ENCODE data around the gene PTGDR2.

DNA sequence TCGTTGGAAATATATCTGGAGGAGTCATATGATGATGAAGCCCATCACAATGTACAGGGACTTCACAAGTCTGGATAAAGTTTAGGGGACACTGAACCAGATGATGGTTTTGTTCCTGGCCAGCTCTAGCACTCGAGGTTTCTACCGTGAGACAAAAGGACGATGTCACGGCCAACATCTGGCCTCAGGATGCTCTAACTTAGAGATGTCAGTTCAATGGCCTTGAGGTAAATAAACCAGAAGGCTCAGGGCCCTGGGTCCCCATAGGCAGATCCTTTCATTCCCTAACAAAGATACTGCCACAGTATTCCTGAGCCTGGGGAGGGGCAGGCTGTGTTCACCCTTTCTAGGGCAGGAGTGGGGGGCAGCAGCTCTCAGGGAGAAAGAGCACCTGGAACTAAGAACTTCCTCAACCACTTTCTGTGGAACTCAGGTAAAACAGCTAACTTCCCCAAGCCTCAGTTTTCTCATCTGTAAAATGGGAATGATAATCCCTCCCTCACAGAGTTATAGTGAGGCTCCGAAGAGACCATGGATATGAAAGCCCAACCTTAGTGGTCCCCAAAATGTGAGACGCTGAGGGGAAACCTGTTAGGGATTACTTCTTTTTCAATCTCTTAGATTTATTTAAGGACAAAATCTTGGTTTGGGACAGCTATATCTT lies 52.3 kb downstream of the PTGDR2 start:
- TF ChIP-seq ELF1 (IDR thresholded peaks at IDR 0.05; ENCODE audit: borderline replicate concordance, low read depth) = no peak
- TF ChIP-seq, protein P1, sequence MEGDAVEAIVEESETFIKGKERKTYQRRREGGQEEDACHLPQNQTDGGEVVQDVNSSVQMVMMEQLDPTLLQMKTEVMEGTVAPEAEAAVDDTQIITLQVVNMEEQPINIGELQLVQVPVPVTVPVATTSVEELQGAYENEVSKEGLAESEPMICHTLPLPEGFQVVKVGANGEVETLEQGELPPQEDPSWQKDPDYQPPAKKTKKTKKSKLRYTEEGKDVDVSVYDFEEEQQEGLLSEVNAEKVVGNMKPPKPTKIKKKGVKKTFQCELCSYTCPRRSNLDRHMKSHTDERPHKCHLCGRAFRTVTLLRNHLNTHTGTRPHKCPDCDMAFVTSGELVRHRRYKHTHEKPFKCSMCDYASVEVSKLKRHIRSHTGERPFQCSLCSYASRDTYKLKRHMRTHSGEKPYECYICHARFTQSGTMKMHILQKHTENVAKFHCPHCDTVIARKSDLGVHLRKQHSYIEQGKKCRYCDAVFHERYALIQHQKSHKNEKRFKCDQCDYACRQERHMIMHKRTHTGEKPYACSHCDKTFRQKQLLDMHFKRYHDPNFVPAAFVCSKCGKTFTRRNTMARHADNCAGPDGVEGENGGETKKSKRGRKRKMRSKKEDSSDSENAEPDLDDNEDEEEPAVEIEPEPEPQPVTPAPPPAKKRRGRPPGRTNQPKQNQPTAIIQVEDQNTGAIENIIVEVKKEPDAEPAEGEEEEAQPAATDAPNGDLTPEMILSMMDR (IDR thresholded peaks at IDR 0.05 in 2 of 3, conservative IDR thresholded peaks at IDR 0.05 in 1 of 3; ENCODE audit: borderline replicate concordance in 1 of 3, insufficient read depth in 1 of 3, low read depth in 2 of 3, low read length in 2 of 3) = no peak
- no peak for TF ChIP-seq EZH2 (IDR thresholded peaks at IDR 0.05)
- no peak for TF ChIP-seq POLR2A (IDR thresholded peaks at IDR 0.05; ENCODE audit: borderline replicate concordance, extremely low read depth, insufficient read depth, insufficient read length)

Measured in HCT116 (cell line).